Hypothalamus (tissue), 51 donors: ENCODE results near the gene KCNQ1.
A peak's percentile ranks its signal among the peaks of the same experiment; 100 is the strongest.

Experiments used
- DNase-seq, 51 donors: peaks; one replicate each; lab custom pipeline; 2025; lab: John Stamatoyannopoulos, UW

KCNQ1 gene

DNA sequence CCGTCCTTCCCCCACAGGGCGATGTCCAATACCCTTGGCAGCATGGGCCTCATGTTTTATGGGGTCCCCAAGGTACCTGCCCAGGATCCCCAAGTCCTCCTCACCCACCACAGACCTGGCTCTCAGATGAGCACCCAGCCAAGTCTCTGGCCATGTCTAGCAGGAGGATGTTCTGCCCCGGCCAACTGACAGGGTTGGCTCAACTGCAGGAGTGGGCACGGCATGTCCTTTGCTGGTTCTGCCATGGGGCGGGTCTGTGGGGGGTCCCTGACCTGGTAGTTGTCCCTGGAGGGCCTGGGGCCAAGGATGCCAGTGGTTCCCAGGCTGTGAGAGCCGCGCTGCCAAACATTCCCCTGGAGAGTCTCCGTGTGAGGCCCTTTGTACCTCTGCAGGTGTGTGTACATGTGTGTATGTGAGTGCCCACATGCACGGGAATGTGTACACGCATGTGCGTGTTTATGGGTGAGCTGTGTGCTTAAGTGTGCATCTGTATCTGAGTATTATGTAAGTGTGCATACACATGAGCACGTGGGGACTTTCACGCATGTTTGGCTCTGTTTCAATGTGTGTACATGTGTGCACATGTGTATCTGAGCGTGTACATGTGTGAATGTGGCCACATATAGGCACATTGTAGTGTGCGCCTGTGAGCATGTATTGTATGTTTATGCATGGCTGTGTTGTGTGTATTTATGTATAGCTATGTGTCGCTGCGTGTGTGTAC lies 85.5 kb downstream of the KCNQ1 start:
- DNase-seq = no peak

GRCh38 chr11:2530855-2531200 lies 86.0 kb downstream of the KCNQ1 start:
- no peak for DNase-seq

DNA sequence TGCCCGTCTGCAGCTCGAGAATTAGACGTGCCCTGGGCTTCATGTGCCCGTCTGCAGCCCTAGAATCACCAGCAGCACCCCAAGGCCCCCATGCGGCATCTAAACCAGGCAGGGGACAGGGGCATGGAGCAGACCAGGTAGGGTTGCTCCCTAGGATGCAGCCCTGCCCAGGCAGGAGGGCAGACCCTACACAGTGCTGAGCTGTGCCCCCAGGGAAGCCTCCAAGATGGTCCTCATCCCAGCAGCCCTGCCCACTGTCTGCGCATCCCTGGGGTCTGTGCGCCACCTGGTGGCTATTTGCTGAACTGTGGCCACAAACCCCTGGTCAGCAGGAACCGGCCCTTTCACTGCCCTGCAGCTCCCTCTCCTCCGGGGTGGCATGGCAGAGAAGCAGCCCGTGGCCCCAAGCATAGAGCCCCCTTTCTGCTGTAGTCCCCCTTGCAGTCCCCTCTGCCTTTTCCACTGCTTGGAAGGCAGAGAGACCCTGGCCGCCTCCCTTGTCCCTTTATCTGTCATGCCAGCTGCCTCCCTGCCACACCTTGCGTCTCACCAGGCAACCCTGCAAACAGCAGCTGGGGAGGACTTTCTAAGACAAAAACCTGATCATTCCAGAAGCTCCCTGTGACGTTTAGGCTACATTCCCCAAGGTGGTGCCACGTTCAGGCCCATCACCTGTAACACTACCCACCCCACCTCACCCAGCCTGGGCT lies 86.6 kb downstream of the KCNQ1 start:
- DNase-seq = peak in 46 of 51 donors; percentile 24 to 84 (median 56)

- no peak for DNase-seq
Observed at GRCh38 chr11:2531987-2532703, 87.3 kb downstream of the KCNQ1 start.

DNA sequence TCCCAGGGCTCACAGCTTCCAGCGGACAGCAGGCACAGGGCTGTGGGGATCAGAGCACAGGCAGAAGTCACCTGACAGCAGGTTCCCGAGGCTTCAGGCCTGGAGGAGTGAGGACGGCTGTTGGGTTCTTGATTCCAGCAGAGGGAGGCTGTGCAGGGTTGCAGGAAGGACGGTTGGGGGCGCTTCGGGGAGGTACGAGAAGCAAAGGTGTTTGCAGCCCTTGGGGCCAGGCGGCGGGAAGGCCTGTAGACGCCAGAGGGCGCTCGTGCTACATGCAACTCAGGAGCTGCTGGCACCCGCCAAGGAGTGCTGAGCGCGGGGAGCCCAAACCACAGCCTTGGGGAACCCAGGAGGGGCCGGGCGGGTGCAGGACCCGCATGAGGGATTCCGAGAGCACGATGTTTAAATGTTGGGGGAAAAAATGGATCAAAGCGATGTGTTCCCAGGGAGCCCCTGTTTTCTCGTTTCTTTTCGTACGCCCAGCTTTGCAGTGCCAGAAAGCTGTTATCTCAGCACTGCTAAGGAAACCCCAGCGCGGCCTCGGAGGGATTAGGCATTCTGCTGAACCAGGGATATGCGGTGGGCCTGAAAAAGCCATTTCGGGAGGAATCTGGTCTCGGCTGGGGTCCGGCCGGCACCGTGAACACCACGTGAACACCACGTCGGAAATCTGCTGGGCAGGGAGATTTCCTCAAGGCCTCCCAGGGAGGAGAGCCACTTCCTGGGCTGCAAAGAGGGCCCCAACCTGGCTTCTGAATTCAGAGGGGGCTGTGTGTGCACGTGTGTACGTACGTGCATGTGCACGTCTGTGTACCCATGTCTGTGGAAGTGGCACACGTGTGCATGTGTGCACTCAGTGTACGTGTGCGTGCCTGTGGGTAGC lies 88.1 kb downstream of the KCNQ1 start:
- DNase-seq = peak; percentile 15 to 89 (median 77)

- peak in 7 of 51 donors; percentile 14 to 33 (median 21) for DNase-seq
Observed at GRCh38 chr11:2533587-2534133, 88.9 kb downstream of the KCNQ1 start.

DNA sequence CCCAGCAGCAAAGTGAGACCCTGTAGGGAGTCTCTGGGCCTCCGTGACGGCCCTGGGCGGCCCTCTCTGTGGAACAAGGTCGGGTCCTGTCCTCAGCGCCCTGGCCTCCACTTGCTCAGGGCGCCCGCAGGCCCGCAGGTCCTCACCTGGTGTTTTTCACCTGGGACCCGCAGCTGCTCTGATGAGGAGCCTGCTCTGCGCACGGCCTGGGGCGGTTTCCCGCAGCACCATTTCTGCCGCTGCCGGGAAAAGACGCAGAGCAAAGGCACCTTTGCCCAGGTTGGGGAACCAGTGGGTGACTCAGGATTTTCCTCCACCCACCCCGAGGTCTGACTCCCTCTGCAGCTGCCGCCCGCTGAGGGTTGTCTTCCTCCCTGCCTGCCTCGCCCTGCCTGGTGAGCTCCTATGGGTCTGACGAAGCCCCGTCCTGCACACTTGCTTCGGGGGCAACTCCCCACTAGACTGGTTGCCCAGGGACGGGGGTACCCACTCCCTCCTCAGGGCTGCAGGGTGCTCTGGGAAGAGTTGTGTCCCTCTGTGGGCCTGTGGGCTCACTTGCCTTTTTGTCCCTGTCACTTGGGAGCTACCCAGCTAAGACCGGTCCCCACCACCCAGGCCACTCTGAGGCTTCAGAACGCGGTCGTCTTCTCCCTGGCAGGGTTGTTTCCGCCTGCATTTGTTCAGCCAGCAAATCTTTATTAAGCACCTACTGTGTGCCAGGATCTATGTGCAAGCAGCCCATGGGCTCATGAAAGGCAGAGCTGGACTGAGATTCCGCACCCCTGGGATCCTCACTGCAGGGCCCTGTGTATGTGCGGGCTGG lies 89.5 kb downstream of the KCNQ1 start:
- no peak for DNase-seq

DNA sequence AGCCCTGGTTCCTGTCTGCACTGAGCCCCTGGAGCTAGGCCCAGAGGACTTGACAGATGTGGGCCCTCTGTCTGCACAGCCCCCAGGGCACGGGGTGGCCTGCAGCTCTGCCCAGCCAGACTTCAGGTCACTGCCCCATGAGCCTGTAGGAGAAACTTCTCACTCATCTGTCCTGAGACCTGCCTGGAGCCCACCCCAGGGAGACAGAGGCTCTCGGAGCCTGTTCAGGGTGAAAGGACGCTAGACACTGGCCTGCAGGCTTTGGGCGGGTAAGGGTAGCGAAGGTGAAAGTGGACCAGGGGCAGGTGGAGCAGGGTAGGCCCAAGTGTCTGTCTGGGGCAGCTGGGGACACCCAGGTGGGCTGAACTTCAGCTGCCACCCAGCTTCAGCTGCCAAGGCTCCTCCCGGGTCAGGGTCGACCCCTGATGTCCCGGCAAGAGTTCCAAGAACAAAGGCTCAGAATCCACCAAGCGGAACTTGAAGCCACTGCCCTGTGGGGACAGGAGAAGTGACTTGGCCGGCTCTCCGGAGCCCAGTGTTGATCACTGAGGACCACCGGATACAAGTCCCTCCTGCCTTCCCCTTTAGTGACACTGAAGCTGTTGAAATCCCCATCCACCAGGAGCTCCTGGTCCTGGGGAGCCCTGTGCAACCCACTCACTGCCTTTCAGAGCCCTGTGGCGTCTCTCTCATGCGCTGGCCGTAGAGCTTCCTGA lies 90.3 kb downstream of the KCNQ1 start:
- DNase-seq = no peak

GRCh38 chr11:2535673-2536439 lies 91.0 kb downstream of the KCNQ1 start:
- DNase-seq = no peak

DNA sequence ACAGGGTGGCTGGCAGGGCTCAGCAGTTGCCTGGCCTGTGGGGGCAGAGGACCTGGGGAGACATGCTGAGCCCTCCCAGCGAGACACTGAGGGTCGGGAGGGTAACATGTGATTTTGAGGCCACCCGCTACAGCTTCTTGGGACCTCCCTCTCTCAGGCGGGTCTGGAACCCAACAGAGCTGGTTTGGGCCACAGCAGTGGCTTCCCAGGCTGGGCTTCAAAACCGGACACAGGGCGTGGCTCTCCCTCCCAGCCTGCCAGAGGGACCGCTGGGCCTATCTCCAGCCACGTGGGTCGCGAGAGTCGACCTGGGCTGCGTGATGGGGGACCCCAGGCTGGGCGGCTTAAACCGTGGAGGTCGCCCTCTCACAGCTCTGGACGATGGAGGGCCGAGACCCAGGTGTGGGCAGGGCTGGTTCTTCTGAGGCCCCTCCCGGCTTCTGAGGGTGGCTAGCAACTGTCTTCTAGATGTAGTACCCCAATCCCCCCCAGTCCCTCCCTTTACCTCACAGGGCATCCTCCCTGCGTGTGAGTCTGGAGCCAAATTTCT lies 91.7 kb downstream of the KCNQ1 start:
- DNase-seq = no peak

DNA sequence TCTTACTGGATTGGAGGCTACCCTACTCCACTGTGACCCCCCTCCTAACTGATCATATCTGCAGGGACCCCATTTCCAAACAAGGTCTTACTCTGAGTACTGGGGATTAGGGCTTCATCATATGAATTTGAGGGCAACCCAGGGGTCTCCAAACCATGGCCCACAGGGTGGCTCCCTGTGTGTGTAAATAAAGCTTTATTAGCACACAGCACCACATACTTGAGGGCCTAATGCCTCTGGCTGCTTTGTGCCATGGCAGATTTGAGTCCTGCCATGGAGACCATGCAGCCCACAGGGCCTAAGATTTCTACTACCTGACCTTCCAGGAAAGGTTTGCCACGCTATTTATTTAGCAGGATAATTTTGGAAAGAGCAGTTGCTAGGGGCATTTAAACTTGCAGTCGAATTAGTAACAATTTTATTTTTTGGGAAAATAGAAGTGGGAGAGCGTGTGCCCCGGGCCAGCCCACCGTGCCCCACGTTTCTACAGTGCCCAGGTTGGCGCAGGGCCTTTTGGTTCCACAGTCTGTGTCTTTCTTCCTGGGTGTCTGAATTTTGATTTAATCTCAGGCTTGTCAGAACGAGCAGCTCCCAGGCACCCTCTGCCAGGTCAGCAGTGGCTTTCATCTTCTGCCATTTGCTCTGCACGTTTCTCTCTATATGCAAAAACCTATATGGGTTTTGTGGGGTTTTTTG lies 92.3 kb downstream of the KCNQ1 start:
- DNase-seq = no peak

GRCh38 chr11:2537896-2538724 lies 93.3 kb downstream of the KCNQ1 start:
- no peak for DNase-seq

- DNase-seq = no peak
Observed at GRCh38 chr11:2538951-2539350, 94.1 kb downstream of the KCNQ1 start.

GRCh38 chr11:2539371-2540222 lies 94.8 kb downstream of the KCNQ1 start:
- DNase-seq = no peak
